ENCODE results near the gene XYLT1. TPM values are rescaled to one million over a fixed set of nuclear protein-coding genes. Genes with fewer than 3 reads are reported as not detected.

The XYLT1 gene
- total and polyA plus RNA-seq, 2 of the 13 experiments (the other 11 are each of a cell fraction or from before 2014, with no cell fraction given) = not detected

GRCh38 chr16:17294856-17295255 lies 175.9 kb downstream of the XYLT1 start:
- TF ChIP-seq, protein P1, sequence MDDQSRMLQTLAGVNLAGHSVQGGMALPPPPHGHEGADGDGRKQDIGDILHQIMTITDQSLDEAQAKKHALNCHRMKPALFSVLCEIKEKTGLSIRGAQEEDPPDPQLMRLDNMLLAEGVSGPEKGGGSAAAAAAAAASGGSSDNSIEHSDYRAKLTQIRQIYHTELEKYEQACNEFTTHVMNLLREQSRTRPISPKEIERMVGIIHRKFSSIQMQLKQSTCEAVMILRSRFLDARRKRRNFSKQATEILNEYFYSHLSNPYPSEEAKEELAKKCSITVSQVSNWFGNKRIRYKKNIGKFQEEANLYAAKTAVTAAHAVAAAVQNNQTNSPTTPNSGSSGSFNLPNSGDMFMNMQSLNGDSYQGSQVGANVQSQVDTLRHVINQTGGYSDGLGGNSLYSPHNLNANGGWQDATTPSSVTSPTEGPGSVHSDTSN (CRISPR knock-in tag; IDR thresholded peaks at IDR 0.05; ENCODE audit: borderline replicate concordance) = no peak
- TF ChIP-seq NR1H2 (CRISPR knock-in tag; IDR thresholded peaks at IDR 0.05; ENCODE audit: borderline replicate concordance, low read depth) (no peak), ATF7 (IDR thresholded peaks at IDR 0.05) (peak; percentile 66), ATF7 (CRISPR knock-in tag; IDR thresholded peaks at IDR 0.05) (no peak), ZNF224 (CRISPR knock-in tag; IDR thresholded peaks at IDR 0.05) (no peak), RAD51 (IDR thresholded peaks at IDR 0.05; ENCODE audit: borderline replicate concordance) (no peak), ZNF780A (CRISPR knock-in tag; IDR thresholded peaks at IDR 0.05) (no peak), ZSCAN29 (CRISPR knock-in tag; conservative IDR thresholded peaks at IDR 0.05) (no peak), CEBPB (IDR thresholded peaks at IDR 0.05; ENCODE audit: borderline replicate concordance, low read depth, low read length) (peak; percentile 59; the same call in 1 of the 2 replicates), HOXA9 (CRISPR knock-in tag; IDR thresholded peaks at IDR 0.05; ENCODE audit: borderline replicate concordance) (no peak), ZMYM4 (CRISPR knock-in tag; IDR thresholded peaks at IDR 0.05) (no peak)
- TF ChIP-seq, protein P2, sequence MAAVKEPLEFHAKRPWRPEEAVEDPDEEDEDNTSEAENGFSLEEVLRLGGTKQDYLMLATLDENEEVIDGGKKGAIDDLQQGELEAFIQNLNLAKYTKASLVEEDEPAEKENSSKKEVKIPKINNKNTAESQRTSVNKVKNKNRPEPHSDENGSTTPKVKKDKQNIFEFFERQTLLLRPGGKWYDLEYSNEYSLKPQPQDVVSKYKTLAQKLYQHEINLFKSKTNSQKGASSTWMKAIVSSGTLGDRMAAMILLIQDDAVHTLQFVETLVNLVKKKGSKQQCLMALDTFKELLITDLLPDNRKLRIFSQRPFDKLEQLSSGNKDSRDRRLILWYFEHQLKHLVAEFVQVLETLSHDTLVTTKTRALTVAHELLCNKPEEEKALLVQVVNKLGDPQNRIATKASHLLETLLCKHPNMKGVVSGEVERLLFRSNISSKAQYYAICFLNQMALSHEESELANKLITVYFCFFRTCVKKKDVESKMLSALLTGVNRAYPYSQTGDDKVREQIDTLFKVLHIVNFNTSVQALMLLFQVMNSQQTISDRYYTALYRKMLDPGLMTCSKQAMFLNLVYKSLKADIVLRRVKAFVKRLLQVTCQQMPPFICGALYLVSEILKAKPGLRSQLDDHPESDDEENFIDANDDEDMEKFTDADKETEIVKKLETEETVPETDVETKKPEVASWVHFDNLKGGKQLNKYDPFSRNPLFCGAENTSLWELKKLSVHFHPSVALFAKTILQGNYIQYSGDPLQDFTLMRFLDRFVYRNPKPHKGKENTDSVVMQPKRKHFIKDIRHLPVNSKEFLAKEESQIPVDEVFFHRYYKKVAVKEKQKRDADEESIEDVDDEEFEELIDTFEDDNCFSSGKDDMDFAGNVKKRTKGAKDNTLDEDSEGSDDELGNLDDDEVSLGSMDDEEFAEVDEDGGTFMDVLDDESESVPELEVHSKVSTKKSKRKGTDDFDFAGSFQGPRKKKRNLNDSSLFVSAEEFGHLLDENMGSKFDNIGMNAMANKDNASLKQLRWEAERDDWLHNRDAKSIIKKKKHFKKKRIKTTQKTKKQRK (IDR thresholded peaks at IDR 0.05; ENCODE audit: low read length) = no peak
- TF ChIP-seq, protein P3, sequence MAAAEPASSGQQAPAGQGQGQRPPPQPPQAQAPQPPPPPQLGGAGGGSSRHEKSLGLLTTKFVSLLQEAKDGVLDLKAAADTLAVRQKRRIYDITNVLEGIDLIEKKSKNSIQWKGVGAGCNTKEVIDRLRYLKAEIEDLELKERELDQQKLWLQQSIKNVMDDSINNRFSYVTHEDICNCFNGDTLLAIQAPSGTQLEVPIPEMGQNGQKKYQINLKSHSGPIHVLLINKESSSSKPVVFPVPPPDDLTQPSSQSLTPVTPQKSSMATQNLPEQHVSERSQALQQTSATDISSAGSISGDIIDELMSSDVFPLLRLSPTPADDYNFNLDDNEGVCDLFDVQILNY (CRISPR knock-in tag; conservative IDR thresholded peaks at IDR 0.05) = no peak
- no TSS peak for BruUV-seq (replicated peaks)
- POLR2A ChIA-PET = no interaction called here
- H3K36me3 ChIP-seq (replicated peaks in 1 of 2; ENCODE audit: control insufficient read depth in 1 of 2, insufficient read depth in 2 of 2, low read length in 2 of 2) = no peaks in the 10 kb centered on the region
- intact Hi-C loops (cut with micrococcal nuclease; ENCODE audit: unreplicated experiment) (no loop called here), in situ Hi-C loops (cut with HindIII; ENCODE audit: extremely low pct_ligation_motif_present, low pct_unique_long_range_greater_than_20kb) (no loop called here)
- CTCF ChIA-PET (ENCODE audit: low intra/inter-chr PET ratio, low total read pairs) = no interaction called here
- peaks cover 0 to 13% of the 10 kb centered on the region in 2 experiments; a peak in 1 of 5 replicates for H3K27me3 ChIP-seq (ENCODE audit: control insufficient read depth in 1 of 2, insufficient read depth in 2 of 2, low read length in 2 of 2)
- H2AFZ ChIP-seq (ENCODE audit: low read length) = no peak overlapping the region
- WGBS (ENCODE audit: low lambda C conversion rate) = 2% methylated on average over 3 of the region's 3 CpGs
- H3K9ac ChIP-seq (ENCODE audit: insufficient read depth, low read depth, low read length) = no peak overlapping the region
- no peak overlapping the region for H3K4me2 ChIP-seq (ENCODE audit: low read depth, low read length)
- H3K9me3 ChIP-seq (ENCODE audit: low read length) = no peaks in the 10 kb centered on the region
- no peak overlapping the region for H3K27ac ChIP-seq (ENCODE audit: extremely low read length, insufficient read depth, low read length)
- no peak overlapping the region for H3K4me3 ChIP-seq (replicated peaks in 1 of 3; ENCODE audit: insufficient read depth in 1 of 3, low read depth in 2 of 3, low read length in 3 of 3)
- FAIRE-seq (no peak), DNase-seq (ENCODE audit: low spot score) (no peak), ATAC-seq (no peak)
- H3K79me2 ChIP-seq (ENCODE audit: insufficient read depth, low read length) = no peaks in the 10 kb centered on the region
- H3K4me1 ChIP-seq (ENCODE audit: insufficient read depth, low read length) = no peaks in the 10 kb centered on the region
- H4K20me1 ChIP-seq (ENCODE audit: insufficient read depth, low read length) = no peaks in the 10 kb centered on the region

Measured in HepG2 (cell line).